K562 (cell line): ENCODE data around the gene RGS19. TPM values are rescaled to one million over a fixed set of nuclear protein-coding genes. Genes with fewer than 3 reads are reported as not detected.

Experiments
- ATAC-seq: fragments of 200-7000 bp; cut with Tn5 transposase; 3 replicates; pipeline ENCODE4 v1.9.1; 2020; ENCODE audit warnings: moderate library complexity
- BruUV-seq: library from RNA; stranded (reverse); fragments of 400-500 nt; replicated peaks from 2 replicates; lab custom pipeline; 2021; lab: Mats Ljungman, UMichigan
- CTCF ChIA-PET: fragments of 300-600 bp; formaldehyde crosslinking; extraction: SDS; loops from one replicate; lab custom pipeline; 2021; ENCODE audit warnings: low intra/inter-chr PET ratio; lab: Yijun Ruan, JAX
- POLR2A ChIA-PET: fragments of 300-600, 350-650 bp; sonication (Branson Sonifier 250); formaldehyde crosslinking; extraction: SDS; loops from one replicate; lab custom pipeline; 2021; ENCODE audit warnings: antibody characterized with exemption, inconsistent platforms; lab: Yijun Ruan, JAX
- DNase-seq, 4 experiments: peaks; one replicate each; pipeline versions ENCODE4 v3.0.0 to v3.0.0-alpha.2; 2011 to 2018; ENCODE audit warnings: low spot score in 3 of 4, mixed read lengths in 3 of 4; ENCODE audit errors: extremely low read depth in 1 of 4
- FAIRE-seq: peaks from 2 replicates; lab custom pipeline; 2011; peaks lifted over from hg19 to GRCh38; lab: Jason Lieb, UNC
- H2AFZ ChIP-seq: 2 replicates; pipeline ENCODE4 v1.6.0; 2011; ENCODE audit warnings: low read depth, low read length, control low read depth, inconsistent platforms
- H3K27ac ChIP-seq: fragments of 200-600 bp; 3 replicates; pipeline ENCODE4 v1.8.0; 2011; ENCODE audit warnings: low read depth, mild to moderate bottlenecking, control low read depth, inconsistent platforms, low read length, moderate library complexity, mixed read lengths; ENCODE audit errors: extremely low read depth
- H3K27me3 ChIP-seq, 2 experiments: fragments of 300-600 bp in 1 of 2; 2 replicates in 1 of 2; 3 replicates in 1 of 2; pipeline versions ENCODE4 v1.6.0 to v1.8.0; 2011; ENCODE audit warnings: inconsistent platforms in 2 of 2, low read length in 2 of 2, mild to moderate bottlenecking in 1 of 2, mixed read lengths in 1 of 2, moderate library complexity in 1 of 2; ENCODE audit not compliant: control insufficient read depth in 2 of 2, insufficient read depth in 2 of 2
- H3K36me3 ChIP-seq: fragments of 300-600 bp; 3 replicates; pipeline ENCODE4 v1.8.0; 2011; ENCODE audit warnings: mild to moderate bottlenecking, low read length, inconsistent platforms; ENCODE audit not compliant: control insufficient read depth, insufficient read depth
- H3K4me1 ChIP-seq, 2 experiments: fragments of 200-600 bp in 1 of 2; replicated peaks in 1 of 2; 2 replicates in 1 of 2; 3 replicates in 1 of 2; pipeline versions ENCODE4 v1.5.1 to v1.8.0; 2011; ENCODE audit warnings: inconsistent platforms in 2 of 2, low read length in 2 of 2, mild to moderate bottlenecking in 1 of 2, mixed read lengths in 1 of 2, moderate library complexity in 1 of 2; ENCODE audit not compliant: control insufficient read depth in 2 of 2, insufficient read depth in 2 of 2
- H3K4me2 ChIP-seq: 2 replicates; pipeline ENCODE4 v1.6.1; 2011; ENCODE audit warnings: low read length, control low read depth, inconsistent platforms, mixed read lengths; ENCODE audit not compliant: insufficient read depth
- H3K4me3 ChIP-seq: fragments of 200-600 bp; sonication (generic), shearing (Covaris generic); 2 replicates; pipeline ENCODE4 v1.5.1; 2016; ENCODE audit warnings: control low read depth, inconsistent platforms
- H3K79me2 ChIP-seq: fragments of 200-600 bp; 3 replicates; pipeline ENCODE4 v1.8.0; 2011; ENCODE audit warnings: low read length, inconsistent platforms; ENCODE audit not compliant: control insufficient read depth, insufficient read depth
- H3K9ac ChIP-seq, 2 experiments: 2 replicates each; pipeline versions ENCODE4 v1.6.0 to v1.6.1; 2011; ENCODE audit warnings: low read depth in 2 of 2, low read length in 2 of 2, control low read depth in 1 of 2, inconsistent platforms in 1 of 2, mild to moderate bottlenecking in 1 of 2, mixed read lengths in 1 of 2; ENCODE audit not compliant: insufficient read depth in 1 of 2
- H3K9me1 ChIP-seq: one replicate; pipeline ENCODE4 v1.6.0; 2011; ENCODE audit warnings: inconsistent platforms, mild to moderate bottlenecking, low read length, moderate library complexity; ENCODE audit not compliant: control insufficient read depth, insufficient read depth
- H3K9me3 ChIP-seq: replicated peaks from 2 replicates; pipeline ENCODE4 v1.5.1; 2011; ENCODE audit warnings: low read depth, low read length, inconsistent platforms; ENCODE audit not compliant: control insufficient read depth, insufficient read depth
- H4K20me1 ChIP-seq: replicated peaks from 2 replicates; pipeline ENCODE4 v1.6.1; 2011; ENCODE audit warnings: low read length, inconsistent platforms, mixed read lengths; ENCODE audit not compliant: control insufficient read depth, insufficient read depth
- BRF1 ChIP-seq: IDR thresholded peaks from 3 replicates; pipeline ENCODE4 v1.6.1; 2011; ENCODE audit warnings: borderline replicate concordance, mild to moderate bottlenecking; ENCODE audit not compliant: insufficient read length; ENCODE audit errors: extremely low read depth
- CHD7 ChIP-seq: fragments of 200-600 bp; sonication (generic); IDR thresholded peaks from one replicate; pipeline ENCODE4 v1.6.1; 2012; ENCODE audit warnings: mild to moderate bottlenecking, low read depth, low read length, inconsistent platforms
- DMBX1 ChIP-seq: fragments of 250-450 bp; sonication (Bioruptor Pico); IDR thresholded peaks from 2 replicates; pipeline ENCODE4 v1.8.0; 2022; ENCODE audit warnings: inconsistent platforms, mild to moderate bottlenecking, moderate library complexity, borderline replicate concordance
- HMG20B ChIP-seq: fragments of 250-450 bp; sonication (Bioruptor Pico); IDR thresholded peaks from 2 replicates; pipeline ENCODE4 v1.5.0; 2021; ENCODE audit warnings: mild to moderate bottlenecking
- KLF6 ChIP-seq: fragments of 250-450 bp; sonication (Bioruptor Pico); IDR thresholded peaks from 2 replicates; pipeline ENCODE4 v1.4.0; 2020; ENCODE audit warnings: mild to moderate bottlenecking, moderate library complexity, borderline replicate concordance
- PCBP1 ChIP-seq: fragments of 200-400 bp; formaldehyde crosslinking; IDR thresholded peaks from 2 replicates; pipeline ENCODE4 v1.6.1; 2018; ENCODE audit warnings: mild to moderate bottlenecking, low read depth, low read length; ENCODE audit not compliant: poor library complexity, severe bottlenecking
- POLR2AphosphoS5 ChIP-seq: IDR thresholded peaks from 2 replicates; pipeline ENCODE4 v1.6.1; 2011; ENCODE audit warnings: mild to moderate bottlenecking, low read depth, low read length, moderate library complexity; ENCODE audit not compliant: control insufficient read depth, insufficient read depth
- POLR2G ChIP-seq: fragments of 200-400 bp; formaldehyde crosslinking; IDR thresholded peaks from 2 replicates; pipeline ENCODE4 v1.6.1; 2017; ENCODE audit warnings: low read depth, mild to moderate bottlenecking, antibody characterized with exemption, low read length, moderate library complexity
- U2AF1 ChIP-seq: fragments of 200-400 bp; formaldehyde crosslinking; optimal IDR thresholded peaks from 2 replicates; pipeline ENCODE3; 2017; ENCODE audit warnings: mild to moderate bottlenecking, low read depth, low read length, moderate library complexity
- ZBTB7A ChIP-seq: IDR thresholded peaks from 2 replicates; pipeline ENCODE4 v1.6.1; 2011; ENCODE audit warnings: low read depth, mild to moderate bottlenecking, low read length, moderate library complexity, borderline replicate concordance; ENCODE audit not compliant: control insufficient read depth
- ZNF780A ChIP-seq: fragments of 250-450 bp; sonication (Bioruptor Pico); IDR thresholded peaks from 2 replicates; pipeline ENCODE4 v1.5.0; 2021; ENCODE audit warnings: mild to moderate bottlenecking
- WGBS: fragments of 100-300 bp; shearing (Covaris generic); methylation state at CpG from one replicate; pipeline ENCODE4 v1.1.6; 2016; ENCODE audit warnings: low coverage, mixed read lengths; ENCODE audit not compliant: insufficient coverage; ENCODE audit errors: missing lambda C conversion rate; 5-methylcytosine and 5-hydroxymethylcytosine counted together
- in situ Hi-C: fragments of 300-500 bp; cut with MboI; formaldehyde crosslinking; loops from 4 replicates; pipeline ENCODE4 v1.15.0; 2018; ENCODE audit warnings: inconsistent platforms, mixed read lengths
- intact Hi-C: fragments of 100-400 bp; cut with micrococcal nuclease; formaldehyde crosslinking; loops from 2 replicates; pipeline ENCODE4 v1.14.2; 2022
- polyA plus RNA-seq, 8 experiments: library from polyadenylated mRNA; depleted of rRNA in 4 of 8; stranded (reverse) in 5 of 8; unstranded in 3 of 8; fragments of >200 nt; fragmentation: Nextera tagmentation in 2 of 8; fragmentation: Illumina TruSeq in 1 of 8; extraction: Ambion mirVana in 2 of 8; extraction: Trizol in 1 of 8; gene quantifications; 2 replicates each; pipeline versions ENCODE4 v1.2.1 to v1.2.3, GENCODE V29; 2011 to 2014; ENCODE audit warnings: inconsistent platforms in 1 of 8, missing spikeins in 1 of 8
- total RNA-seq, 7 experiments: library from RNA; depleted of rRNA in 6 of 7; stranded (reverse); fragments of >200 nt in 6 of 7; fragmentation: Illumina TruSeq in 2 of 7; extraction: Trizol in 2 of 7; gene quantifications; 2 replicates each; pipeline versions ENCODE4 v1.2.1 to v1.2.3, GENCODE V29; 2011 to 2021; ENCODE audit warnings: low replicate concordance in 1 of 7

RGS19 gene
- total and polyA plus RNA-seq, 9 of the 15 experiments (the other 6 are each of a cell fraction or from before 2014, with no cell fraction given) = 0.41 to 23.7 (median 14.6) TPM

- Histone ChIP-seq H4K20me1 (no peaks in the 10 kb centered on the region), H2AFZ (0 out of 2 replicates have a peak within 1 kb of the TSS, but pooled peaks have one; percentile 25), H3K9me3 (no peaks in the 10 kb centered on the region), H3K27me3 (no peaks in the 10 kb centered on the region)
- BruUV-seq = no TSS peak
- in situ Hi-C loops = no loop called here
- peak; percentile 40 for FAIRE-seq
- TF ChIP-seq POLR2AphosphoS5 (no peak), ZBTB7A (peak; percentile 8; the same call in 1 of the 2 replicates), HMG20B (CRISPR knock-in tag) (no peak), PCBP1 (peak; percentile 40), POLR2G (peak; percentile 62), KLF6 (CRISPR knock-in tag) (no peak), U2AF1 (no peak), DMBX1 (CRISPR knock-in tag) (no peak), ZNF780A (CRISPR knock-in tag) (no peak), CHD7 (no peak), BRF1 (no peak)
- TF ChIP-seq, all 486 proteins: peak for 3
- DNase-seq (peak in 2 of 4 experiments; percentile 60 to 67), ATAC-seq (no peak)
- H3K9me1 ChIP-seq = peaks cover 3% of the 10 kb centered on the region
- CTCF ChIA-PET = no interaction called here
- H3K4me2 ChIP-seq = peak within 1 kb of the TSS; percentile 44; the same call in 1 of the 2 replicates
- H3K9ac ChIP-seq = peak within 1 kb of the TSS; percentile 14 to 87
- H3K27ac ChIP-seq = peak within 1 kb of the TSS; percentile 64
- intact Hi-C loops = loop anchor here (5.0 kb wide), 2 partner anchors 86 to 499 kb away; partner anchors contain the start of gene PTK6
- H3K4me1 ChIP-seq = peaks cover 25 to 71% of the 10 kb centered on the region in 2 experiments
- POLR2A ChIA-PET = interaction anchor here (0.7 kb wide), 1 partner anchor 11 kb away, joined by 3 read pairs; no protein-coding TSS in a partner anchor
- H3K36me3 ChIP-seq = peaks cover 39% of the 10 kb centered on the region; the same call in 2 of the 3 replicates
- H3K79me2 ChIP-seq = no peaks in the 10 kb centered on the region
- WGBS = 81% methylated on average over 6 of the region's 10 CpGs
- H3K4me3 ChIP-seq = no peak within 1 kb of the TSS
Measured at GRCh38 chr20:64035933-64036345, 43.4 kb downstream of the RGS19 start, which contains the start of gene C20orf204. Gene C20orf204, plus strand, starts transcription at chr20:64036182. Its CDS starts 142 bp downstream, at chr20:64036324.
